Mesendoderm (in vitro differentiated cells): ENCODE measurements around the gene MEF2B.
A peak's percentile ranks its signal among the peaks of the same experiment; 100 is the strongest.

Source experiments
- DNase-seq: peaks from one replicate; pipeline ENCODE4 v3.0.0; 2013
- H2AK5ac ChIP-seq: 2 replicates; pipeline ENCODE4 v1.6.1; 2013; ENCODE audit warnings: low read length, inconsistent platforms
- H2BK120ac ChIP-seq: 2 replicates; pipeline ENCODE4 v1.6.1; 2013; ENCODE audit warnings: low read depth, mild to moderate bottlenecking, low read length, moderate library complexity, mixed read lengths
- H2BK15ac ChIP-seq: replicated peaks from 2 replicates; pipeline ENCODE4 v1.6.1; 2013; ENCODE audit warnings: low read depth, mild to moderate bottlenecking, moderate library complexity
- H2BK5ac ChIP-seq: 2 replicates; pipeline ENCODE4 v1.6.1; 2013; ENCODE audit warnings: low read length, inconsistent platforms
- H3K18ac ChIP-seq: 2 replicates; pipeline ENCODE4 v1.6.1; 2013; ENCODE audit warnings: mild to moderate bottlenecking, low read length, mixed read lengths
- H3K23ac ChIP-seq: one replicate; pipeline ENCODE4 v1.6.1; 2013; ENCODE audit warnings: low read length
- H3K27ac ChIP-seq: 2 replicates; pipeline ENCODE4 v1.5.1; 2013; ENCODE audit warnings: low read depth, mild to moderate bottlenecking, inconsistent platforms, low read length, moderate library complexity
- H3K27me3 ChIP-seq: 2 replicates; pipeline ENCODE4 v1.6.1; 2013; ENCODE audit warnings: low read length, control low read depth, mild to moderate bottlenecking, inconsistent platforms; ENCODE audit not compliant: insufficient read depth, poor library complexity
- H3K36me3 ChIP-seq: 2 replicates; pipeline ENCODE4 v1.6.1; 2013; ENCODE audit warnings: low read length, inconsistent platforms; ENCODE audit not compliant: control insufficient read depth, insufficient read depth
- H3K4ac ChIP-seq: one replicate; pipeline ENCODE4 v1.6.1; 2013; ENCODE audit warnings: low read depth, mild to moderate bottlenecking, low read length, moderate library complexity
- H3K4me1 ChIP-seq: 2 replicates; pipeline ENCODE4 v1.6.1; 2013; ENCODE audit warnings: low read depth, low read length, inconsistent platforms; ENCODE audit not compliant: control insufficient read depth
- H3K4me2 ChIP-seq: 2 replicates; pipeline ENCODE4 v1.6.1; 2013; ENCODE audit warnings: low read length
- H3K4me3 ChIP-seq: 2 replicates; pipeline ENCODE4 v1.5.1; 2013; ENCODE audit warnings: mild to moderate bottlenecking, low read length
- H3K56ac ChIP-seq: one replicate; pipeline ENCODE4 v1.6.1; 2013; ENCODE audit warnings: low read length
- H3K79me1 ChIP-seq: 2 replicates; pipeline ENCODE4 v1.6.1; 2013; ENCODE audit warnings: low read length, inconsistent platforms
- H3K79me2 ChIP-seq: 2 replicates; pipeline ENCODE4 v1.6.1; 2013; ENCODE audit warnings: mild to moderate bottlenecking, low read length; ENCODE audit not compliant: control insufficient read depth, insufficient read depth
- H3K9ac ChIP-seq: 2 replicates; pipeline ENCODE4 v1.6.1; 2013; ENCODE audit warnings: low read length, inconsistent platforms
- H4K5ac ChIP-seq: one replicate; pipeline ENCODE4 v1.6.1; 2013; ENCODE audit warnings: low read length
- H4K8ac ChIP-seq: one replicate; pipeline ENCODE4 v1.6.1; 2013; ENCODE audit warnings: low read depth, mild to moderate bottlenecking, control low read depth, low read length, moderate library complexity
- WGBS: extraction: QIAGEN DNeasy Blood & Tissue Kit; methylation state at CpG from one replicate; pipeline ENCODE4 v1.1.7; 2013; ENCODE audit warnings: low lambda C conversion rate, missing lambda C conversion rate; ENCODE audit not compliant: insufficient coverage; ENCODE audit errors: extremely low coverage; 5-methylcytosine and 5-hydroxymethylcytosine counted together

MEF2B gene

GRCh38 chr19:19201697-19202630, 31.9 kb upstream of the MEF2B start:
- Histone ChIP-seq H3K27me3 (no peaks in the 10 kb centered on the region), H3K18ac (no peak overlapping the region), H2AK5ac (no peak overlapping the region), H2BK120ac (no peak overlapping the region), H3K56ac (peak overlapping the region; percentile 96), H3K79me2 (no peaks in the 10 kb centered on the region), H3K4me2 (peak overlapping the region; percentile 92), H3K27ac (no peak overlapping the region), H3K4ac (no peak overlapping the region), H3K23ac (no peak overlapping the region), H4K8ac (no peak overlapping the region), H2BK5ac (no peak overlapping the region), H3K9ac (peak overlapping the region; percentile 92), H4K5ac (no peak overlapping the region), H3K4me1 (no peaks in the 10 kb centered on the region), H3K79me1 (peaks cover 7% of the 10 kb centered on the region), H3K36me3 (peaks cover 3% of the 10 kb centered on the region), H3K4me3 (peak overlapping the region; percentile 85), H2BK15ac (no peak overlapping the region)
- WGBS: no CpG with 5 or more reads among the region's 19 CpGs
- DNase-seq: no peak

DNA sequence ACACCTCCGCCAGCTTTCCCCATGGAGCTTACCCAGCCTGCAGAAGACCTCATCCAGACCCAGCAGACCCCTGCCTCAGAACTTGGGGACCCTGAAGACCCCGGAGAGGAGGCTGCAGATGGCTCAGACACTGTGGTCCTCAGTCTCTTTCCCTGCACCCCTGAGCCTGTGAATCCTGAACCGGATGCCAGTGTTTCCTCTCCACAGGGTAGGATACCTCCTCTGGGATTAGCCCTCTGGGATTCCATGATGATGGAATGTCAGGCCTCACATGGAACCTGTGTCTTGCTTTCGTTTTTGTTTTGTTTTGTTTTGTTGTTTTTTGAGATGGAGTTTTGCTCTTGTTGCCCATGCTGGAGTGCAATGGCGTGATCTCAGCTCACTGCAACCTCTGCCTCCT, 23.9 kb upstream of the MEF2B start:
- Histone ChIP-seq H3K36me3 (peaks cover 4% of the 10 kb centered on the region), H3K4me3 (no peak overlapping the region), H3K4me2 (no peak overlapping the region), H4K5ac (no peak overlapping the region), H3K27me3 (no peaks in the 10 kb centered on the region), H3K79me1 (peaks cover 9% of the 10 kb centered on the region), H2BK5ac (no peak overlapping the region), H3K56ac (no peak overlapping the region), H3K23ac (no peak overlapping the region), H3K4ac (no peak overlapping the region), H2AK5ac (no peak overlapping the region), H3K18ac (no peak overlapping the region), H3K9ac (no peak overlapping the region), H2BK15ac (no peak overlapping the region), H3K27ac (no peak overlapping the region), H2BK120ac (no peak overlapping the region), H4K8ac (no peak overlapping the region), H3K4me1 (no peaks in the 10 kb centered on the region), H3K79me2 (peaks cover 4% of the 10 kb centered on the region)
- no CpG with 5 or more reads among the region's 5 CpGs for WGBS
- DNase-seq: no peak

DNA sequence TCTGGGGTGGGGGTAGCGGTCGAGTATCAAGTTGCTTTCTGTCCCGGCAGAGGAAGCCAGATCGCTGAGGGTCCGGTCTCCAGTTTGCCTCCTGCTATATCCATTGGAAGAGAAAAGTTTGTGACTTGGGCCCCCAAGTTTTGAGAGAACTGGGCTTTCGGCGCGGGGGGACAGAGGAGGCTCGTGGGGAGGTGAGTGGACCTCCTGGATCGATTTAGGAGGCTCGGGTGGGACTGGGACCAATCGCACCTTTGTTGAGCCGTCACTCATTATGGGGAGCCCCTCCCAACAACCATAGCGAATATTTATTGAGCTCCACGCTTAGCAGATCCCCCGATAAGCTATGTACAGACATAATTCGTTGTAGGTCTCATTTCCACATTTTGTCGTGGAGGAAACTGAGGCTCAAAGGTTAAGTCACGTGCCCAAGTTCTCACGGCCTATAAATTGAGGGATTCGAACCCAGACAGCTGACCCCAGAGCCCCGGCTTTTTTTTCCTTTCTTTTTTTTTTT, 22.9 kb upstream of the MEF2B start:
- Histone ChIP-seq H3K27ac (no peak overlapping the region), H2BK15ac (no peak overlapping the region), H3K23ac (no peak overlapping the region), H3K4me2 (peak overlapping the region; percentile 85), H3K18ac (peak overlapping the region; percentile 95), H3K4me1 (no peaks in the 10 kb centered on the region), H2BK120ac (no peak overlapping the region), H2BK5ac (peak overlapping the region; percentile 63), H3K79me2 (peaks cover 4% of the 10 kb centered on the region), H3K27me3 (no peaks in the 10 kb centered on the region), H3K79me1 (peaks cover 9% of the 10 kb centered on the region), H3K4ac (peak overlapping the region; percentile 92), H2AK5ac (no peak overlapping the region), H3K56ac (peak overlapping the region; percentile 96), H3K9ac (peak overlapping the region; percentile 95), H3K4me3 (peak overlapping the region; percentile 89), H3K36me3 (peaks cover 2% of the 10 kb centered on the region), H4K5ac (no peak overlapping the region), H4K8ac (no peak overlapping the region)
- no CpG with 5 or more reads among the region's 22 CpGs for WGBS
- no peak for DNase-seq

DNA sequence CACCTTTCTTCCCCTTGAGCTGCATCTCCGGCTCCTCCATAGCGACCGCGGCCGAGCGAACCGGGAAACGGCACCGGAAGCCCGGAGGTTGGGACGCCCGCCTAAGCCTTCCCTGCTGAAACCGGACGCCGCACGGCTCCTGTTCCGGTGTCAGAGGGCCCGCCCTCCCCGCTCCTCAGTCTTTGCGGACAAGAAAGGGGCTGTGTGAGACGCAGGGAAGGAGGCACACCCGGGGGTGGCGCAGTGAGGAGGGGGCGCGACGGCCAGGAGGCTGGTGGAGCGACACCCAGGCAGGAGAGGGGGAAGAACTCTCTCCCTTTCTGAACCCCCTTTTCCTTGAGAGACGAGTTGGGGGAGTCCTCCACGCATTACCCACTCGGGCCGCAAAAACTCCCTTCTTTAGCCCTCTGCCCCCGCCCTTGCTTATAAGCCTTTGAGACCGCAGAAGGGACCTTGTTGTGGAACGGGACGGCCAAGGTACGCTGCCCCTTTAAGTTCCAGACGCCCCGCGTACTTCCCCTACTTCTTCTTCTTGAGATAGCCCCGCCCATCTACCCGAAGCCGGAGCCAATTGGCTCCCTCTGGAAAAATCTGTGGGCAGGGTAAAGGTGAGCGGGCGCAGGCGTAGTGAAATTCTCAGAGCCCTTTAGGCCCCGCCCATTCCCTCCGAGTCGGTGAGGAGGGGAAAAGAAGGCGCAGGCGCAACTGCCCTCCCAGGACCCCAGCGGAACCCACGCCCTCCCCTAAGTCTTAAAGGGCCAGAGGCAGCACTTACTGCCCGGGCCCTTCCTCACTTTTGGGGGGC, 22.2 kb upstream of the MEF2B start, which contains the start of the genes BORCS8 and RFXANK:
TSS of gene BORCS8 (minus strand) at position 75 of the 805 bp plus-strand sequence. CDS start at position 40, 35 bp downstream.
TSS of gene RFXANK (plus strand) at position 181 of the 805 bp plus-strand sequence. CDS start 1,689 bp downstream, outside the sequence.
- H3K27me3 ChIP-seq: no peaks in the 10 kb centered on the region
- H3K4me2 ChIP-seq: peak within 1 kb of the TSS; percentile 94
- peak within 1 kb of the TSS; percentile 100 for H3K56ac ChIP-seq
- H3K79me2 ChIP-seq: peaks cover 4% of the 10 kb centered on the region
- H4K5ac ChIP-seq: no peak within 1 kb of the TSS
- peak within 1 kb of the TSS; percentile 98 for H3K27ac ChIP-seq
- H3K36me3 ChIP-seq: peaks cover 2% of the 10 kb centered on the region
- peak within 1 kb of the TSS; percentile 98 for H3K4me3 ChIP-seq
- H3K9ac ChIP-seq: peak within 1 kb of the TSS; percentile 99
- no peak within 1 kb of the TSS for H2BK120ac ChIP-seq
- H3K4ac ChIP-seq: peak within 1 kb of the TSS; percentile 92
- H4K8ac ChIP-seq: no peak within 1 kb of the TSS
- peak; percentile 100 for DNase-seq
- no peak within 1 kb of the TSS for H2BK15ac ChIP-seq
- peak within 1 kb of the TSS; percentile 92 for H2BK5ac ChIP-seq
- H3K23ac ChIP-seq: peak within 1 kb of the TSS; percentile 59
- H3K18ac ChIP-seq: peak within 1 kb of the TSS; percentile 95
- H2AK5ac ChIP-seq: no peak within 1 kb of the TSS
- peaks cover 9% of the 10 kb centered on the region for H3K79me1 ChIP-seq
- no peaks in the 10 kb centered on the region for H3K4me1 ChIP-seq
- no CpG with 5 or more reads among the region's 53 CpGs for WGBS

GRCh38 chr19:19191768-19192077, 21.7 kb upstream of the MEF2B start:
- no peak for DNase-seq
- Histone ChIP-seq H3K79me1 (peaks cover 9% of the 10 kb centered on the region), H3K27me3 (no peaks in the 10 kb centered on the region)

More at GRCh38 chr19:19191768-19192077, 21.7 kb upstream of the MEF2B start:
- Histone ChIP-seq H3K79me2 (peaks cover 4% of the 10 kb centered on the region), H2AK5ac (no peak overlapping the region), H3K56ac (peak overlapping the region; percentile 94), H2BK15ac (no peak overlapping the region), H3K9ac (peak overlapping the region; percentile 99), H3K4me2 (peak overlapping the region; percentile 75), H4K8ac (no peak overlapping the region), H3K4me3 (peak overlapping the region; percentile 98), H4K5ac (no peak overlapping the region), H3K4me1 (no peaks in the 10 kb centered on the region), H3K18ac (no peak overlapping the region), H3K23ac (no peak overlapping the region), H3K36me3 (no peaks in the 10 kb centered on the region), H2BK120ac (no peak overlapping the region), H2BK5ac (no peak overlapping the region), H3K4ac (no peak overlapping the region), H3K27ac (no peak overlapping the region)
- no CpG with 5 or more reads among the region's 17 CpGs for WGBS
